DOHH2 (cell line): ENCODE data around the gene UNC5C.

Experiments used
- EZH2phosphoT487 ChIP-seq: fragments of 200-600 bp; sonication (generic); IDR thresholded peaks from 2 replicates; pipeline ENCODE4 v1.6.1; 2017; ENCODE audit warnings: borderline replicate concordance, mild to moderate bottlenecking, antibody characterized with exemption, low read length, moderate library complexity, mixed read lengths
- TF ChIP-seq, protein P1 (sequence below): fragments of 200-600 bp; sonication (generic); IDR thresholded peaks from one replicate; pipeline ENCODE4 v1.5.1; 2014; ENCODE audit warnings: antibody characterized with exemption, mild to moderate bottlenecking, low read depth, low read length; ENCODE audit not compliant: poor library complexity, severe bottlenecking

GRCh38 chr4:95499291-95499696, 49.5 kb downstream of the UNC5C start:
- TF ChIP-seq, protein P1, sequence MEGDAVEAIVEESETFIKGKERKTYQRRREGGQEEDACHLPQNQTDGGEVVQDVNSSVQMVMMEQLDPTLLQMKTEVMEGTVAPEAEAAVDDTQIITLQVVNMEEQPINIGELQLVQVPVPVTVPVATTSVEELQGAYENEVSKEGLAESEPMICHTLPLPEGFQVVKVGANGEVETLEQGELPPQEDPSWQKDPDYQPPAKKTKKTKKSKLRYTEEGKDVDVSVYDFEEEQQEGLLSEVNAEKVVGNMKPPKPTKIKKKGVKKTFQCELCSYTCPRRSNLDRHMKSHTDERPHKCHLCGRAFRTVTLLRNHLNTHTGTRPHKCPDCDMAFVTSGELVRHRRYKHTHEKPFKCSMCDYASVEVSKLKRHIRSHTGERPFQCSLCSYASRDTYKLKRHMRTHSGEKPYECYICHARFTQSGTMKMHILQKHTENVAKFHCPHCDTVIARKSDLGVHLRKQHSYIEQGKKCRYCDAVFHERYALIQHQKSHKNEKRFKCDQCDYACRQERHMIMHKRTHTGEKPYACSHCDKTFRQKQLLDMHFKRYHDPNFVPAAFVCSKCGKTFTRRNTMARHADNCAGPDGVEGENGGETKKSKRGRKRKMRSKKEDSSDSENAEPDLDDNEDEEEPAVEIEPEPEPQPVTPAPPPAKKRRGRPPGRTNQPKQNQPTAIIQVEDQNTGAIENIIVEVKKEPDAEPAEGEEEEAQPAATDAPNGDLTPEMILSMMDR = no peak
- no peak for TF ChIP-seq EZH2phosphoT487
